Vagina (tissue), 2 donors: Measurements from ENCODE around the gene MYO1G. TPM values are rescaled to one million over a fixed set of nuclear protein-coding genes. Genes with fewer than 3 reads are reported as not detected.

Experiments
- DNase-seq, 2 donors: peaks; one replicate each; pipeline ENCODE4 v3.0.0-alpha.2; 2017; ENCODE audit errors: extremely low spot score in 2 of 2
- H3K27ac ChIP-seq: fragments of 200-600 bp; sonication (generic); one replicate; pipeline ENCODE4 v1.5.1; 2019
- H3K27me3 ChIP-seq: fragments of 200-600 bp; sonication (generic); one replicate; pipeline ENCODE4 v1.5.1; 2019
- H3K36me3 ChIP-seq, 2 donors: fragments of 200-600 bp; sonication (generic); one replicate each; pipeline ENCODE4 v1.5.1; 2017 to 2019
- H3K4me1 ChIP-seq: fragments of 200-600 bp; sonication (generic); one replicate; pipeline ENCODE4 v1.5.1; 2019
- H3K4me3 ChIP-seq, 2 donors: fragments of 200-600 bp; sonication (generic); 1 replicate in 1 of 2; 2 replicates in 1 of 2; pipeline ENCODE4 v1.5.1; 2016 to 2019
- H3K9me3 ChIP-seq: fragments of 200-600 bp; sonication (generic); one replicate; pipeline ENCODE4 v1.5.1; 2019
- CTCF ChIP-seq, 3 experiments: fragments of 450-650 bp in 2 of 3; fragments of 200-600 bp in 1 of 3; sonication (generic) in 1 of 3; IDR thresholded peaks; one replicate each; pipeline ENCODE4 v1.5.1; 2017 to 2019; ENCODE audit warnings: antibody characterized with exemption in 3 of 3, mild to moderate bottlenecking in 2 of 3, moderate library complexity in 2 of 3
- POLR2A ChIP-seq, 2 donors: fragments of 450-650 bp; IDR thresholded peaks; one replicate each; pipeline ENCODE4 v1.6.1; 2017; ENCODE audit warnings: antibody characterized with exemption in 2 of 2, mild to moderate bottlenecking in 2 of 2, moderate library complexity in 2 of 2
- POLR2AphosphoS5 ChIP-seq, 2 donors: sonication (generic); formaldehyde crosslinking; IDR thresholded peaks; one replicate each; pipeline ENCODE4 v1.9.0; 2017; ENCODE audit warnings: antibody characterized with exemption in 2 of 2, mild to moderate bottlenecking in 2 of 2, low read depth in 1 of 2; ENCODE audit not compliant: insufficient read depth in 1 of 2
- intact Hi-C: fragments of 100-400 bp; cut with DNase I; formaldehyde crosslinking; loops from one replicate; pipeline ENCODE4 v1.15.1; 2023
- total RNA-seq: library from RNA; depleted of rRNA; stranded (reverse); fragments of >200 nt; gene quantifications from one replicate; pipeline ENCODE4 v1.2.3, GENCODE V29; 2016

MYO1G gene
- total RNA-seq, 1 donor from 2014 or later, result 5.2 TPM

GRCh38 chr7:45017253-45017652 lies 38.4 kb upstream of the MYO1G start:
- TF ChIP-seq CTCF (IDR thresholded peaks at IDR 0.05) (no peak), POLR2A (IDR thresholded peaks at IDR 0.05) (no peak), POLR2AphosphoS5 (IDR thresholded peaks at IDR 0.05; ENCODE audit: insufficient read depth in 1 of 2, low read depth in 1 of 2) (no peak)
- no peak for DNase-seq
- intact Hi-C loops, result no loop called here
- no peaks in the 10 kb centered on the region for H3K36me3 ChIP-seq
- H3K9me3 ChIP-seq, result no peaks in the 10 kb centered on the region
- no peaks in the 10 kb centered on the region for H3K27me3 ChIP-seq
- peaks cover 10% of the 10 kb centered on the region for H3K4me1 ChIP-seq
- no peak overlapping the region for H3K27ac ChIP-seq
- H3K4me3 ChIP-seq, result no peak overlapping the region

GRCh38 chr7:45015313-45015712 lies 36.5 kb upstream of the MYO1G start:
- H3K4me1 ChIP-seq, result peaks cover 10% of the 10 kb centered on the region
- no peaks in the 10 kb centered on the region for H3K36me3 ChIP-seq
- H3K27ac ChIP-seq, result no peak overlapping the region
- no peak for DNase-seq
- no peak for TF ChIP-seq POLR2AphosphoS5 (IDR thresholded peaks at IDR 0.05; ENCODE audit: insufficient read depth in 1 of 2, low read depth in 1 of 2)
- TF ChIP-seq POLR2A (IDR thresholded peaks at IDR 0.05), result no peak
- no peak for TF ChIP-seq CTCF (IDR thresholded peaks at IDR 0.05)
- no peaks in the 10 kb centered on the region for H3K27me3 ChIP-seq
- H3K9me3 ChIP-seq, result no peaks in the 10 kb centered on the region
- H3K4me3 ChIP-seq, result no peak overlapping the region
- intact Hi-C loops, result no loop called here

GRCh38 chr7:45013465-45013967 lies 34.7 kb upstream of the MYO1G start:
- H3K36me3 ChIP-seq, result no peaks in the 10 kb centered on the region
- intact Hi-C loops, result no loop called here
- no peak overlapping the region for H3K4me3 ChIP-seq
- H3K27ac ChIP-seq, result no peak overlapping the region
- no peaks in the 10 kb centered on the region for H3K27me3 ChIP-seq
- no peak for DNase-seq
- H3K9me3 ChIP-seq, result no peaks in the 10 kb centered on the region
- TF ChIP-seq POLR2AphosphoS5 (IDR thresholded peaks at IDR 0.05; ENCODE audit: insufficient read depth in 1 of 2, low read depth in 1 of 2) (no peak), CTCF (IDR thresholded peaks at IDR 0.05) (no peak), POLR2A (IDR thresholded peaks at IDR 0.05) (no peak)
- H3K4me1 ChIP-seq, result peaks cover 16% of the 10 kb centered on the region

- Histone ChIP-seq H3K36me3 (no peaks in the 10 kb centered on the region), H3K9me3 (no peaks in the 10 kb centered on the region), H3K4me3 (no peak overlapping the region), H3K27me3 (no peaks in the 10 kb centered on the region), H3K27ac (no peak overlapping the region), H3K4me1 (peaks cover 13% of the 10 kb centered on the region)
- TF ChIP-seq POLR2A (IDR thresholded peaks at IDR 0.05) (no peak), POLR2AphosphoS5 (IDR thresholded peaks at IDR 0.05; ENCODE audit: insufficient read depth in 1 of 2, low read depth in 1 of 2) (no peak), CTCF (IDR thresholded peaks at IDR 0.05) (no peak)
- DNase-seq, result no peak
- intact Hi-C loops, result no loop called here
Observed at GRCh38 chr7:45007571-45008328, 28.9 kb upstream of the MYO1G start.

GRCh38 chr7:45007106-45007505 lies 28.3 kb upstream of the MYO1G start:
- H3K4me3 ChIP-seq, result no peak overlapping the region
- no peak for TF ChIP-seq POLR2A (IDR thresholded peaks at IDR 0.05)
- no peak for TF ChIP-seq CTCF (IDR thresholded peaks at IDR 0.05)
- TF ChIP-seq POLR2AphosphoS5 (IDR thresholded peaks at IDR 0.05; ENCODE audit: insufficient read depth in 1 of 2, low read depth in 1 of 2), result no peak
- peaks cover 19% of the 10 kb centered on the region for H3K4me1 ChIP-seq
- intact Hi-C loops, result no loop called here
- no peak for DNase-seq
- H3K27me3 ChIP-seq, result no peaks in the 10 kb centered on the region
- H3K27ac ChIP-seq, result no peak overlapping the region
- H3K36me3 ChIP-seq, result no peaks in the 10 kb centered on the region
- no peaks in the 10 kb centered on the region for H3K9me3 ChIP-seq
